Loucy (cell line): ENCODE data around the gene LPP.

Experiments
- H2AFZ ChIP-seq: fragments of 200-600 bp; sonication (generic); 2 replicates; pipeline ENCODE4 v1.6.0; 2016; ENCODE audit warnings: antibody characterized with exemption, mild to moderate bottlenecking, low read length, moderate library complexity
- H3F3A ChIP-seq: fragments of 200-600 bp; 2 replicates; pipeline ENCODE4 v1.6.0; 2016; ENCODE audit warnings: antibody characterized with exemption, low read depth, mild to moderate bottlenecking
- H3K27me3 ChIP-seq: fragments of 200-600 bp; sonication (generic); 2 replicates; pipeline ENCODE4 v1.6.1; 2014; ENCODE audit warnings: low read length, mild to moderate bottlenecking; ENCODE audit not compliant: insufficient read depth, poor library complexity, severe bottlenecking
- H3K36me3 ChIP-seq: fragments of 200-600 bp; sonication (generic); 2 replicates; pipeline ENCODE4 v1.6.1; 2016; ENCODE audit warnings: low read length; ENCODE audit not compliant: insufficient read depth
- H3K4me1 ChIP-seq: fragments of 200-600 bp; sonication (generic); 2 replicates; pipeline ENCODE4 v1.5.1; 2014; ENCODE audit warnings: low read length, mild to moderate bottlenecking; ENCODE audit not compliant: insufficient read depth, poor library complexity, severe bottlenecking
- H3K4me2 ChIP-seq: fragments of 200-600 bp; sonication (generic); 2 replicates; pipeline ENCODE4 v1.6.0; 2014; ENCODE audit warnings: antibody characterized with exemption, low read length, low read depth, mild to moderate bottlenecking; ENCODE audit not compliant: poor library complexity, severe bottlenecking
- H3K4me3 ChIP-seq: fragments of 200-600 bp; sonication (generic); 2 replicates; pipeline ENCODE4 v1.5.1; 2014; ENCODE audit warnings: low read length, mild to moderate bottlenecking, mixed read lengths; ENCODE audit not compliant: poor library complexity, severe bottlenecking
- H3K79me2 ChIP-seq: fragments of 200-600 bp; sonication (generic); 2 replicates; pipeline ENCODE4 v1.6.1; 2014; ENCODE audit warnings: low read length; ENCODE audit not compliant: insufficient read depth
- H3K9ac ChIP-seq: fragments of 200-600 bp; sonication (generic); 2 replicates; pipeline ENCODE4 v1.6.0; 2014; ENCODE audit warnings: mild to moderate bottlenecking, low read depth, low read length, moderate library complexity; ENCODE audit not compliant: poor library complexity, severe bottlenecking
- H3K9me2 ChIP-seq: fragments of 200-600 bp; sonication (generic); replicated peaks from 2 replicates; pipeline ENCODE4 v1.6.1; 2016; ENCODE audit warnings: low read depth, low read length, mixed read lengths
- H3K9me3 ChIP-seq: fragments of 200-600 bp; sonication (generic); 2 replicates; pipeline ENCODE4 v1.6.1; 2014; ENCODE audit warnings: mild to moderate bottlenecking, antibody characterized with exemption, low read length, low read depth; ENCODE audit not compliant: insufficient read depth
- H4K20me1 ChIP-seq: fragments of 200-600 bp; sonication (generic); 2 replicates; pipeline ENCODE4 v1.6.0; 2014; ENCODE audit warnings: antibody characterized with exemption, low read length, mild to moderate bottlenecking; ENCODE audit not compliant: insufficient read depth, poor library complexity, severe bottlenecking
- EZH2phosphoT487 ChIP-seq: fragments of 200-600 bp; IDR thresholded peaks from 2 replicates; pipeline ENCODE4 v1.6.1; 2018; ENCODE audit warnings: antibody characterized with exemption, mild to moderate bottlenecking, moderate library complexity, borderline replicate concordance
- TF ChIP-seq, protein P1 (sequence below): fragments of 200-600 bp; sonication (generic); conservative IDR thresholded peaks from 2 replicates; pipeline ENCODE4 v1.5.1; 2014; ENCODE audit warnings: mild to moderate bottlenecking, antibody characterized with exemption, low read length

LPP gene

DNA sequence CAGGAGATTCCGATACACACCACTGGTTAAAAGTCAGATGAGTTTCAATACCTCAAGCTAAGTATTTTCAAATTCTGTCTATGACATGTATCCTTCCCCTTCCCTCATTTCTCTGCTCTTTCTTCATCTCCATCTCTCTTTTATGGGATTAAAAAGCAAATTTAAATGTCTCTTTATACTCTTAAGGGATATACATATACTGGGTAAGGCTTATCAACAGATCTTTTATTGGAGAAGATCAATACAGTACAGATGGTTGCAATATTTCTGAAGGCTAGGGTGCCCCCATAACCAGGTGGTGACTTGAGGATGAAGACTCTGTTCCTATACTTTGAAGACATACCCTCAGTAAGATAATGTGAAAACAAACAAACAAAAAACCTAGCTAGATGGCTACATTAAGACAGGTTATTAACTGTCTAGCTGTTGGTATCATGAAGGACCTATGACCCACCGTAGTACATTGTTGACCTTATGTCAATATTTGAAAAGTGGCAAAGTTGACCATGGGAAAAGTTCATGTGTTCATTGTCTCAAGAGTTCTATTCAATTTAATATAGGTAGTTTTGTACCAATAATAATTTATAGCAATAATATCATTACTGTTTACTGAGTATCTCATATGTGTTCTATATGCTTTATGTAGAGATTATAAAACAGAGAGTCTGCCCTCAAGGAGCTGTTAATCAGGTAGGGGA lies 319.8 kb downstream of the LPP start:
- no peaks in the 10 kb centered on the region for H3K9me2 ChIP-seq
- no peak overlapping the region for H2AFZ ChIP-seq
- no peaks in the 10 kb centered on the region for H4K20me1 ChIP-seq
- H3K36me3 ChIP-seq: no peaks in the 10 kb centered on the region
- no peak for TF ChIP-seq EZH2phosphoT487
- TF ChIP-seq, protein P1, sequence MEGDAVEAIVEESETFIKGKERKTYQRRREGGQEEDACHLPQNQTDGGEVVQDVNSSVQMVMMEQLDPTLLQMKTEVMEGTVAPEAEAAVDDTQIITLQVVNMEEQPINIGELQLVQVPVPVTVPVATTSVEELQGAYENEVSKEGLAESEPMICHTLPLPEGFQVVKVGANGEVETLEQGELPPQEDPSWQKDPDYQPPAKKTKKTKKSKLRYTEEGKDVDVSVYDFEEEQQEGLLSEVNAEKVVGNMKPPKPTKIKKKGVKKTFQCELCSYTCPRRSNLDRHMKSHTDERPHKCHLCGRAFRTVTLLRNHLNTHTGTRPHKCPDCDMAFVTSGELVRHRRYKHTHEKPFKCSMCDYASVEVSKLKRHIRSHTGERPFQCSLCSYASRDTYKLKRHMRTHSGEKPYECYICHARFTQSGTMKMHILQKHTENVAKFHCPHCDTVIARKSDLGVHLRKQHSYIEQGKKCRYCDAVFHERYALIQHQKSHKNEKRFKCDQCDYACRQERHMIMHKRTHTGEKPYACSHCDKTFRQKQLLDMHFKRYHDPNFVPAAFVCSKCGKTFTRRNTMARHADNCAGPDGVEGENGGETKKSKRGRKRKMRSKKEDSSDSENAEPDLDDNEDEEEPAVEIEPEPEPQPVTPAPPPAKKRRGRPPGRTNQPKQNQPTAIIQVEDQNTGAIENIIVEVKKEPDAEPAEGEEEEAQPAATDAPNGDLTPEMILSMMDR: no peak
- no peaks in the 10 kb centered on the region for H3K9me3 ChIP-seq
- H3K4me1 ChIP-seq: no peaks in the 10 kb centered on the region
- no peak overlapping the region for H3K4me2 ChIP-seq
- no peaks in the 10 kb centered on the region for H3F3A ChIP-seq
- no peak overlapping the region for H3K4me3 ChIP-seq
- no peaks in the 10 kb centered on the region for H3K79me2 ChIP-seq
- no peak overlapping the region for H3K9ac ChIP-seq
- H3K27me3 ChIP-seq: no peaks in the 10 kb centered on the region

DNA sequence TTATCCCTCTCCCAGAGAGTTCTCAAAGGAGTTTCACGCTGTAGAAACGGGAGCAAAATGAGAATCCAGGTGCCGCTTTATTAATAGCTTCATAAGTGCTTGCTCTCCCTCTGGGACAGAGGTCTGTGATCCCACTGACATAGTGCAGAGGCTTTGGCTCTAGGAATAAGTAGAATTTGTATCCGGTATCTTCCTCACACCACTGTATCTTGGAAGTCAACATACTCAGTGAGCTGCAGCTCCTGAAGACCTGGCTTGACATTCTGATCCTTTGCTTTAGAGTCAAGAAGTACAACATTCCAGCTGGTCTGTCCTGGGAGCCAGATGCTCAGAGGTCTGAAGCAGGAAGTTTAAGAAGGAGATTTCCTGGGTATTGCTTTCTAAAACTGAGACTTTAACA lies 323.0 kb downstream of the LPP start:
- no peak for TF ChIP-seq EZH2phosphoT487
- TF ChIP-seq, protein P1: no peak
- Histone ChIP-seq H3K79me2 (no peaks in the 10 kb centered on the region), H3K4me3 (no peak overlapping the region), H3K9me2 (no peaks in the 10 kb centered on the region), H3K9me3 (no peaks in the 10 kb centered on the region), H3K4me2 (no peak overlapping the region), H2AFZ (no peak overlapping the region), H3K27me3 (no peaks in the 10 kb centered on the region), H4K20me1 (no peaks in the 10 kb centered on the region), H3F3A (no peaks in the 10 kb centered on the region), H3K9ac (no peak overlapping the region), H3K4me1 (no peaks in the 10 kb centered on the region), H3K36me3 (no peaks in the 10 kb centered on the region)

DNA sequence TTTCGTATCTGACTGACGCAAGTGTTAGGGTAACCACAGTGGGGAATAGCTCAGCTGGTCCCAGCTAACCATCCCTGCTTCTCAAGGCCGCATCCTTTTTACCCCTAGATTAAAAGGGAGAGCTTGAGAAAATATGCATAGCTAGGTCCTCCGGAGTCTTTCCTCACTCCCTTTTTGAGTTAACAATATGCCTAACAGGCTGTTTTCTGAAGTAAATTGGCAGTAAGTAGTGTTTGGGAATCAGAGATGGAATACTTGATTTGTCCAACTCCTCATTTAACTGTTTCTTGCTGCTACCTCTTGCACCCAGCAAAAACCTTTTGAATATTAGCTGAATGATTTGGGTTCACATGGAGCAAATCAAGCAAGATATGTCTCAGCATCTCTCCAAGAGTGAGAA lies 326.1 kb downstream of the LPP start:
- TF ChIP-seq, protein P1: no peak
- TF ChIP-seq EZH2phosphoT487: no peak
- Histone ChIP-seq H3K4me2 (no peak overlapping the region), H2AFZ (no peak overlapping the region)

More for the DNA sequence above, 326.1 kb downstream of the LPP start:
- H3K27me3 ChIP-seq: no peaks in the 10 kb centered on the region
- H3K9me2 ChIP-seq: no peaks in the 10 kb centered on the region
- peaks cover 4% of the 10 kb centered on the region; the same call in 1 of the 2 replicates for H3K36me3 ChIP-seq
- H3K9me3 ChIP-seq: no peaks in the 10 kb centered on the region
- H3F3A ChIP-seq: no peaks in the 10 kb centered on the region
- no peaks in the 10 kb centered on the region for H3K4me1 ChIP-seq
- no peak overlapping the region for H3K4me3 ChIP-seq
- H4K20me1 ChIP-seq: no peaks in the 10 kb centered on the region
- H3K9ac ChIP-seq: no peak overlapping the region
- H3K79me2 ChIP-seq: no peaks in the 10 kb centered on the region
